Stimulated activated CD4-positive, alpha-beta T cell treated with anti-CD3 and anti-CD28 coated beads, TNF-alpha, amount 100 ng/mL, for 48 hours (primary cell): ENCODE results near the gene GPR162.
"Not testable (repeated sequence)": the region's sequence is repeated elsewhere in the genome, so short reads cannot be mapped to it uniquely, and the experiment has no call there.

Experiments
- DNase-seq, 3 donors: peaks; one replicate each; pipeline ENCODE4 v3.0.0-alpha.2; 2020; ENCODE audit warnings: low read depth in 3 of 3

GPR162 gene

DNA sequence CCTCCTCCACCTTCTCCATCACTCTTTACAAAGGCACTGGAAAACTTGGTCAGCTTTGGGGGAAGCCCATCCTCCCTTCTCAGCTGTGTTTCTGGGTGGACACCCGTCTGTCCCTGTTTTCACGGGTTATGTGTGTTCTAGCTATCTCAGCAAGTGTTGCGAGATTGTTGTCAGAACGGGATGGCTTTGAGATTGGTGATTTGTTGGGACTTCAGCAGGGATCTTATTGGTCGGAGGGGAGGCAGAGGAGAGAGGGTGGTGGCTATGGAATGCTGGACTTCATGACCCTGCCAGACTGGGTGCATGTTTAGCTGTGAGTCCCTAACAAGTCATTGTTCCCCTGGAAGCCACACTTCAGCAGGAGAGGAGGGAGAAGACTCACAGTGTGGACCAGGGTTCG, 32.4 kb downstream of the GPR162 start:
- DNase-seq = no peak

DNA sequence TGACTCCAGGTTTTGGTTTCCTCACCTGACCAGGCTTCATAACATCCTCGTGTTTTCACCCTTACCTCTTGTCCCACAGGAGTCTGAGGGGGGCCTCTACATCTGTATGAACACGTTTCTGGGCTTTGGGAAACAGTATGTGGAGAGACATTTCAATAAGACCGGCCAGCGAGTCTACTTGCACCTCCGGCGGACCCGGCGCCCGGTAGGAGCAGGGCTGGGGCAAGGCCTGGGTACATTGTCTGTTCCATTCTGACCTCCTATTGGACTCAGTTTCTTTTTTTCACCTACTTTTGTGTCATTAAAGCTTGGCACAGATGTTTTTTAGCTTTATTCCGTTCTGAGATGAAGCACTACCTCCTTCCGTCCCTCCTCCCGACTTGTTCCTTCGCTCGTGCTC, 33.7 kb downstream of the GPR162 start:
- DNase-seq = no peak

DNA sequence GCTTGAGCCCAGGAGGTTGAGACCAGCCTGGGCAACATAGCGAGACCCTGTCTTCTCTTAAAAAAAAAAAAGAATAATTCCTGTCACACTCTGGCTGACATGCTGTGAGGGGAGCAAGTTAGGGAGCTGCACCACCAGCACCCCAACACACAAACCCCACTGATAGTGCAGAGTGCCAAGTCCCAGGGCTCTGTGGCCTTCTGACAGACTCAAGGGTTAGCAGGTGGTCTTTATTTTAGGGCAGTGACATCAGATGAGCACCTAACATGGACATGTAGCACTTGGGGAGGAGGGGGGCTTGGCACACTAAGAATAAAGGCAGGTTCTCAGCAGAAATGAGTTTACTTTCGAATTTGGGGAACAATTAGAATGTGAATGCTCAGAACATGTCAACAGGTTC, 37.2 kb downstream of the GPR162 start:
- no peak for DNase-seq

- DNase-seq = no peak
Observed at GRCh38 chr12:6860116-6860515, 38.5 kb downstream of the GPR162 start.

DNA sequence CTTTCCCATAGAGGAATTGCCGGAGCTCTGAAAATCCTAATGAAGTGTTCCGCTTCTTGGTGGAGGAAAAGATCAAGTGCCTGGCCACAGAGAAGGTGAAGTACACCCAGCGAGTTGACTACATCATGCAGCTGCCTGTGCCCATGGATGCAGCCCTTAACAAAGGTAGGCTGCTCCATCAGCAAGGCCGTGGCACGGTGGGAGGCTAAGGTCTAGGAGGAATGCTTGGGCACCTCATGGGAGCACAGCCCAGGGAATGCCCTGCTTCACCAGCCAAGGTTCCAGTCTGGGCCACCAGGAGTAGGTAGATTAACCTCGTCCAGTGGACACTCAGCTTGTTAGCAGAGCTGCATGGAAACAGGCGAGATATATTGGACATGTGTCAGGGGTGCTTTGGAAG, 39.3 kb downstream of the GPR162 start:
- DNase-seq = no peak

GRCh38 chr12:6861391-6861790, 39.8 kb downstream of the GPR162 start:
- DNase-seq = no peak

DNA sequence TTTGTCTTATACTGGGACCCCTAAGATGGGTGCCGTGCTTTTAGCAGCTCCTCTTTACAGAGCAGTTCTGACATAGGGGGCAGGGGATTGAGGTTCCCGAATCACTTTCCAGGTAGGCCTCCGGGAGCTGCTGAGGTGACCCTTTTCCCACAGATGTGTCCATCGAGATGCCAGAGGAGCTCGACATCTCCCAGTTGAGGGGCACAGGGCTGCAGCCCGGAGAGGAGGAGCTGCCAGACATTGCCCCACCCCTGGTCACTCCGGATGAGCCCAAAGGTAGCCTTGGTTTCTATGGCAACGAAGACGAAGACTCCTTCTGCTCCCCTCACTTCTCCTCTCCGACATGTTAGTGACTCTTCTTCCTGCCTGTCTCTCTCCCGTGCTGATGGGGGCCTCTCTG, 41.4 kb downstream of the GPR162 start:
- DNase-seq = no peak

GRCh38 chr12:6863586-6864321, 42.1 kb downstream of the GPR162 start:
- DNase-seq = no peak

- DNase-seq = not testable (repeated sequence)
Observed at GRCh38 chr12:6865307-6865706, 43.7 kb downstream of the GPR162 start.

DNA sequence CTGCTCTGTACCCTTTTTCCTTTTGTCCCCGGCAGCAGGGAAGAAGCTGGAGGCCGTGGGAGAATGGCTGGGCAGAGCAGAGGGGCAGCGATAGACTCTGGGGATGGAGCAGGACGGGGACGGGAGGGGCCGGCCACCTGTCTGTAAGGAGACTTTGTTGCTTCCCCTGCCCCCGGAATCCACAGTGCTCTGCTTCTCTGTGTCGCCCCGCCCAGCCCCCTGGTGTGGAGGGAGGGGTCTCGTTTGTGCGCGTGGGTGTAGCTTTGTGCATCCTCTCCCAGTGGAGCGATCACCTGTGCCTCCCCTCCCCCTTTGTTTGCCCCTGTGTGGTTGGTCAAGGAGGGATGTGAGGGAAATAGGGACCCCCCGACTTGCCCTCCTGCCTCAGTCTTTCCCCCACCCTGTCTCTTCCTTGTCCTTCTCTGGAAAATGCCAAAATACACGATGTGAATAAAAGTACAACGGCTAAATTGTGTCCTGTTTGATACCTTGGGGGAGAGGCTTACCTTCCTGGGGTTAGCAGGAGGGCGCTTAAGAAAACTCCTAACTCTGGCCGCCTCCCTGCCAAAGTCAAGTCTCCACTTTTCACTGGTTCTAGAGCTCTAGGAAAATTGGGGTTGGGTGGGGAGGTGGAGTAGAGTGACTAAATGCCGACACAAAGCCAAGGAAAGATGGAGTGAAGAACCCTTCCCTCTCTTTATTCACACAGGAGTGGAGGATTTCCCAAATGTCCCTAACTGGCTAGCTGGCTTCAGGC, 44.7 kb downstream of the GPR162 start:
- no peak for DNase-seq

DNA sequence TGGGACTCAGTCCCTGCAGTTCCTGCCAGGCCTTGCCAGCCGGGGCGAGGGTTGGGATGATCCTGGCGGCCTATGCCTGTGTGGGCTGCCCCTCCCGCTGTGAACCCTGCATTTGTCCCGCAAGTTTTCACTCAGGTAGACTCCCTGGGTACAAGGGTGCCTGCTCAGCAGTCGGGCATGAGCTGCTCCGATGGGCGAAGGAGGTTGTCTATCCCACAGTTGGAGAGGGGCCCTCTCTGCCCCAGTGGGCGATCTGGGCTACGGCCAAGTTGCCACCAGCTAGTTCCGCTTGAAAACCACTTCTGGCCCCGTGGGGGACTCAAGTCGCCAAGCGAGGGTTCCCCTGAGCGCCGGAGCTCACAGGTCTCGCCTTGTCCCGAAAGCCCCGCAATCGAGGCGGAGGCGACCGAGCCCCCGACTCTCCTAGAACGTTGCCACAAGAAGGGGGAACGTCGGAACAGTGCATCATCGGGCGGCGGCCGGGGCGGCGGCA, 45.3 kb downstream of the GPR162 start:
- DNase-seq = no peak

DNA sequence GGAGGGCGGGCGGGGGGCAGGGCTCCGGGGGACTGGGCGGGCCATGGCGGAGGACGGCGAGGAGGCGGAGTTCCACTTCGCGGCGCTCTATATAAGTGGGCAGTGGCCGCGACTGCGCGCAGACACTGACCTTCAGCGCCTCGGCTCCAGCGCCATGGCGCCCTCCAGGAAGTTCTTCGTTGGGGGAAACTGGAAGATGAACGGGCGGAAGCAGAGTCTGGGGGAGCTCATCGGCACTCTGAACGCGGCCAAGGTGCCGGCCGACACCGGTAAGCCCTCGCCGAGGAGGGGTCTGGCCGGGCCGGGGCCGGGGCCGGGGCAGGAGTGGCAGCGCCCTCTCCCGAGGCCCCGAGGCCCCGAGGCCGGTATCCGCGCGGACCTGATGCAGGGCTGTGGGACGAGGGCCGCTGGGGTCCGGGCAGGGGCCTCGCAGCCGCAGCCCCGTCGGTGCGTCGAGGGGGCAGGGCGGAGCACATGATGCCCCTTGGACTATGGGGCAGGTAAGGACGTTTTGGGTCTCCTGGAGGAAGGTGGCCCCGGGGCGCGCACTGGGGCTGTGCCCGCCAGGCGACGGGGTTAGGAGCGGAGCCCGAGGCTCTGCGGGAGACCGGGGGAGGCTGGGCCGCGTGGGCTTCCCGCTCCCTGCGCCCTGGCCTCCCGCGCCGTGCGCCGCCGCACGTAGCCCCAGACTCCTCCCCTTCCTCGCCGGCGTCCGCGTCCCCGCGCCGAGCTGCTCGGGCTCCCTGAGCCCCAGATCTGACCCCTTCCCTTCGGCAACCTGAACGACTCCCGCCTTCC, 46.0 kb downstream of the GPR162 start, which contains the start of gene TPI1:
TSS of gene TPI1 (plus strand) at position 119 of the 798 bp plus-strand sequence. CDS start at position 155, 36 bp downstream.
- peak; percentile 61 to 82 (median 68) for DNase-seq

GRCh38 chr12:6868211-6869048, 46.8 kb downstream of the GPR162 start:
- DNase-seq = no peak

DNA sequence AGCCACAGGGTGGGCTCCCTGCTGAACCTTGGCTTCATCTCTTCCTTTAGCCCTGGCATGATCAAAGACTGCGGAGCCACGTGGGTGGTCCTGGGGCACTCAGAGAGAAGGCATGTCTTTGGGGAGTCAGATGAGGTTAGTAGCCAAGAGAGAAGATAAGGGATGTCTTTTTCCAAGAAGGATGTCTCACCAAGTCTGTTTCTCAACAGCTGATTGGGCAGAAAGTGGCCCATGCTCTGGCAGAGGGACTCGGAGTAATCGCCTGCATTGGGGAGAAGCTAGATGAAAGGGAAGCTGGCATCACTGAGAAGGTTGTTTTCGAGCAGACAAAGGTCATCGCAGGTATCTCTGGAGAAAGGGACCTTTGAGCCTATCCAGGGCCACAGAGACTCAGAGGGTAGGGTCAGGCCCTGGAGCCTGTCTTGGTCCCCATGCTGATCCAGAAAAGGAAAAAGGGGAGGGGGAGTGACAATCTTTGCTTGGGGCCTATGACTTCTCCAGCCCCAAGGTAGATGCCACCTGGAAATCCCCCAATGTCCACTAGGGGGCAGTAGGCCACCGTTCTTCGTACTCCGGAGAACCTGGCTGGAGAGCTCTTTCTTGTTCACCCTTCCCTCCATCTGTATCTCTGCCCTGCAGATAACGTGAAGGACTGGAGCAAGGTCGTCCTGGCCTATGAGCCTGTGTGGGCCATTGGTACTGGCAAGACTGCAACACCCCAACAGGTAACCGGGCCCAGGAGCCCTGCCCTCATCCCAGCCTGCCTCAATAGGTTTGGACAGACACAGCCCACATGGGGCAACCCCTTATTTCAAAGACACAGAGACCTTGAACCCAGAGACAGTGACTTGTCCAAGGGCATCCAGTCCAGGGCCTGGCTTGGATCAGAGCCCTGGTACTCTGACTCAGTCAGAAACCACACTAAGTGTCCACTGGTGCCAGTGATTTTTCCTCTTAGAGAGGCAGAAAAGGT, 47.7 kb downstream of the GPR162 start:
- peak; percentile 71 to 77 (median 77) for DNase-seq

- DNase-seq = not testable (repeated sequence)
Observed at GRCh38 chr12:6870304-6870703, 48.7 kb downstream of the GPR162 start.

GRCh38 chr12:6871052-6871957, 49.7 kb downstream of the GPR162 start:
- DNase-seq = peak in 1 of 3 donors; percentile 30

DNA sequence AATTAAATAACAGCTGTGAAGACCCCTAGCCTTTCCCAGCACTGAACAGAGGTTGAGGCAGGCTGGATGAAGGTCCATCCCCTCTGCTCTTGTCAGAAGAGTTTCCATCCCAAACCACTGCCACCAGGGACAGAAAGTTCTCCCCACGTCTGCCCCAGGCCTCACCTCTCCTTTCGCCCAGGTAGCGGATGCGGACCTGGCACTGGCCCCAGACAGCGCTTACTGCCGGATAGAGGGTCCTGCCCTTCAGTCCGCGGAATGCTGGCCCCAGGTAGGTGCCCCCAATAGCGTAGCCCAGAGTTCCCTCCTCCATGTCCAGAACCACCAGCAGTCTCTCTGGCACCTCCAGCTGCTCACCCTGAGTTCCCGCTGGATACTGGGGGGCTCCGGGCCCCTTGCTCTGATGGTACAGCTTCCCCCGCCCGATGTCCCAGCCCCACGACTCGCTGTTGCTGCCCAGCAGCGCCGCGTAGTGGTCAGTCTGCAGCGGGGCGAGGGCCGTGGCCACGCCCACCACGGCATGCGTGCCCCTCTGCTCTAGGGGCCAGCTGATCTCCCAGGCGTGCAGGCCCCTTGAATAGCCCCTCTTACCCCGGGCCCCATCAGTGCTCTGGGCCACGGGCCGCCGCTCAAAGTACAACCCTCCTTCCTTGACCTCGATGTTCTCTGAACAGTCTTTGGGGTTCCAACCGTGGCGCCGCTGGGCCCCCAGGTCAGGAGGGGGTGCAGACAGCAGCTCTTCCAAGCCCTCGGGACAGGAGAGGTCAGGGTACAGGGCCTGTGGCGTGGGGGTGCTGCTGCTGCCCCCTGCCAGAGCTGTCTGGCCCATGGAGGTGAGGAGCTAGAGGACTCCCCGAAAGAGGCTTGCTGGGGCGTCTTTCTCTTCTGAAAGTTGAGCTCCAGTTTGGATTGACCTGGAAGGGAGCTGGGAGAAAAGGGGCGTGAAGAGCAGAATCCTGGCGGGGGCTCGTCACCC, 50.7 kb downstream of the GPR162 start:
- peak; percentile 67 to 81 (median 69) for DNase-seq
